Measurements from ENCODE around the gene SRPK2.

- TF ChIP-seq CTCF (IDR thresholded peaks at IDR 0.05; ENCODE audit: insufficient read depth, low read depth, low read length) (no peak), EZH2 (IDR thresholded peaks at IDR 0.05; ENCODE audit: insufficient read depth, low read length) (no peak)
Observed at GRCh38 chr7:105319578-105319977, 69.1 kb downstream of the SRPK2 start.

All from astrocyte (in vitro differentiated cells and primary cell).